Thyroid gland (tissue), 4 donors: Measurements from ENCODE around the gene LGR6.

Experiments used
- CTCF ChIP-seq, 6 experiments: fragments of 200-600 bp in 3 of 6; fragments of 450-650 bp in 3 of 6; sonication (generic) in 3 of 6; IDR thresholded peaks; one replicate each; pipeline ENCODE4 v1.5.1; 2016 to 2019; ENCODE audit warnings: antibody characterized with exemption in 6 of 6, mild to moderate bottlenecking in 2 of 6, inconsistent platforms in 1 of 6, moderate library complexity in 1 of 6
- POLR2A ChIP-seq, 2 donors: fragments of 450-650 bp; IDR thresholded peaks; one replicate each; pipeline ENCODE4 v1.6.1; 2017; ENCODE audit warnings: antibody characterized with exemption in 2 of 2, mild to moderate bottlenecking in 2 of 2, moderate library complexity in 1 of 2

- no peak for TF ChIP-seq CTCF (IDR thresholded peaks at IDR 0.05)
- TF ChIP-seq POLR2A (IDR thresholded peaks at IDR 0.05): no peak
Observed at GRCh38 chr1:202230061-202230938, 36.7 kb downstream of the LGR6 start.
